IMR-90 (cell line): Measurements from ENCODE around the gene CYB5A.

Experiments used
- BHLHE40 ChIP-seq: fragments of 150-350 bp; IDR thresholded peaks from 2 replicates; pipeline ENCODE4 v1.6.1; 2016; ENCODE audit warnings: mild to moderate bottlenecking, low read depth, low read length
- MAFK ChIP-seq: IDR thresholded peaks from 2 replicates; pipeline ENCODE4 v1.6.1; 2012; ENCODE audit warnings: low read depth, low read length, improper control_type of control experiment
- MAZ ChIP-seq: IDR thresholded peaks from 2 replicates; pipeline ENCODE4 v1.6.1; 2012; ENCODE audit warnings: low read depth, mild to moderate bottlenecking, low read length, improper control_type of control experiment, moderate library complexity, borderline replicate concordance
- MXI1 ChIP-seq: IDR thresholded peaks from 2 replicates; pipeline ENCODE4 v1.6.1; 2012; ENCODE audit warnings: low read depth, mild to moderate bottlenecking, low read length, moderate library complexity, borderline replicate concordance
- POLR2A ChIP-seq: IDR thresholded peaks from 2 replicates; pipeline ENCODE4 v1.6.1; 2012; ENCODE audit warnings: mild to moderate bottlenecking, low read depth, low read length
- RFX5 ChIP-seq: IDR thresholded peaks from 2 replicates; pipeline ENCODE4 v1.8.0; 2012; ENCODE audit warnings: low read depth, mild to moderate bottlenecking, low read length, moderate library complexity
- SMC3 ChIP-seq: fragments of 150-350 bp; IDR thresholded peaks from 2 replicates; pipeline ENCODE4 v1.6.1; 2016; ENCODE audit warnings: low read depth, mild to moderate bottlenecking, antibody characterized with exemption, low read length, moderate library complexity
- TF ChIP-seq, protein P1 (sequence below): conservative IDR thresholded peaks from 2 replicates; pipeline ENCODE4 v1.5.1; 2012; ENCODE audit warnings: mild to moderate bottlenecking, low read depth, low read length, improper control_type of control experiment
- TF ChIP-seq, protein P2 (sequence below): fragments of 150-350 bp; IDR thresholded peaks from 2 replicates; pipeline ENCODE4 v1.6.1; 2017; ENCODE audit warnings: mild to moderate bottlenecking, antibody characterized with exemption, low read length, low read depth

DNA sequence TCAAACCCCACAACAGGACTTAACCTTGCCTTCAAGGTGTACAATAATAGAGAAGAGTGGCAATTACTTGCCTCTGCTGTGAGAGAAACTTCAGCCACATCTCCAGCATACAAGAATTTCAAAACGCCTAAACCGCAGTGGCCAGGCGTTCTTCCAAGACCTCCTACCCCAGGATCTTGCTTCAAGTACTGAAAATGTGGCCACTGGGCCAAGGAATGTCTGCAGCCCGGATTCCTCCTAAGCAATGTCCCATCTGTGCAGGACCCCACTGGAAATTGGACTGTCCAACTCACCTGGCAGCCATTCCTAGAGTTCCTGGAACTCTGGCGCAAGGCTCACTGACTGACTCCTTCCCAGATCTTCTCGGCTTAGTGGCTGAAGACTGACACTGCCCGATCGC is 2.8 kb upstream of the CYB5A start:
- TF ChIP-seq POLR2A, result no peak
- TF ChIP-seq, protein P1, sequence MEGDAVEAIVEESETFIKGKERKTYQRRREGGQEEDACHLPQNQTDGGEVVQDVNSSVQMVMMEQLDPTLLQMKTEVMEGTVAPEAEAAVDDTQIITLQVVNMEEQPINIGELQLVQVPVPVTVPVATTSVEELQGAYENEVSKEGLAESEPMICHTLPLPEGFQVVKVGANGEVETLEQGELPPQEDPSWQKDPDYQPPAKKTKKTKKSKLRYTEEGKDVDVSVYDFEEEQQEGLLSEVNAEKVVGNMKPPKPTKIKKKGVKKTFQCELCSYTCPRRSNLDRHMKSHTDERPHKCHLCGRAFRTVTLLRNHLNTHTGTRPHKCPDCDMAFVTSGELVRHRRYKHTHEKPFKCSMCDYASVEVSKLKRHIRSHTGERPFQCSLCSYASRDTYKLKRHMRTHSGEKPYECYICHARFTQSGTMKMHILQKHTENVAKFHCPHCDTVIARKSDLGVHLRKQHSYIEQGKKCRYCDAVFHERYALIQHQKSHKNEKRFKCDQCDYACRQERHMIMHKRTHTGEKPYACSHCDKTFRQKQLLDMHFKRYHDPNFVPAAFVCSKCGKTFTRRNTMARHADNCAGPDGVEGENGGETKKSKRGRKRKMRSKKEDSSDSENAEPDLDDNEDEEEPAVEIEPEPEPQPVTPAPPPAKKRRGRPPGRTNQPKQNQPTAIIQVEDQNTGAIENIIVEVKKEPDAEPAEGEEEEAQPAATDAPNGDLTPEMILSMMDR, result no peak
- TF ChIP-seq RFX5, result no peak
- no peak for TF ChIP-seq SMC3
- TF ChIP-seq, protein P2, sequence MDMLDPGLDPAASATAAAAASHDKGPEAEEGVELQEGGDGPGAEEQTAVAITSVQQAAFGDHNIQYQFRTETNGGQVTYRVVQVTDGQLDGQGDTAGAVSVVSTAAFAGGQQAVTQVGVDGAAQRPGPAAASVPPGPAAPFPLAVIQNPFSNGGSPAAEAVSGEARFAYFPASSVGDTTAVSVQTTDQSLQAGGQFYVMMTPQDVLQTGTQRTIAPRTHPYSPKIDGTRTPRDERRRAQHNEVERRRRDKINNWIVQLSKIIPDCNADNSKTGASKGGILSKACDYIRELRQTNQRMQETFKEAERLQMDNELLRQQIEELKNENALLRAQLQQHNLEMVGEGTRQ, result no peak
- TF ChIP-seq MXI1, result no peak
- TF ChIP-seq MAFK, result no peak
- no peak for TF ChIP-seq MAZ
- TF ChIP-seq BHLHE40, result no peak
